HG03175 (cell line): Measurements from ENCODE around the gene NAT8.
"Not testable (repeated sequence)": the region's sequence is repeated elsewhere in the genome, so short reads cannot be mapped to it uniquely, and the experiment has no call there.

ENCODE experiments used
- ATAC-seq: cut with Tn5 transposase; IDR thresholded peaks from one replicate; pipeline ENCODE4 v1.9.1; 2021; ENCODE audit warnings: mild to moderate bottlenecking, moderate library complexity; ENCODE audit not compliant: unreplicated experiment

NAT8 gene

GRCh38 chr2:73642338-73643018, at the start of gene NAT8:
NAT8 (minus strand) TSS chr2:73642422; CDS start chr2:73641628, 794 bp downstream.
- ATAC-seq, result no peak

- ATAC-seq, result peak; percentile 67
These were observed 48.3 kb upstream of the NAT8 start for GRCh38 chr2:73690372-73691088.

GRCh38 chr2:73688494-73688893, 46.3 kb upstream of the NAT8 start:
- not testable (repeated sequence) for ATAC-seq

GRCh38 chr2:73685764-73686438, 43.7 kb upstream of the NAT8 start:
- ATAC-seq, result no peak

- ATAC-seq, result not testable (repeated sequence)
These were observed 42.7 kb upstream of the NAT8 start for GRCh38 chr2:73684905-73685304.

- ATAC-seq, result not testable (repeated sequence)
These were observed 42.1 kb upstream of the NAT8 start for GRCh38 chr2:73684325-73684724.

- not testable (repeated sequence) for ATAC-seq
These were observed 37.8 kb upstream of the NAT8 start for GRCh38 chr2:73679951-73680571.

GRCh38 chr2:73679237-73679636, 37.0 kb upstream of the NAT8 start:
- ATAC-seq, result not testable (repeated sequence)

- ATAC-seq, result not testable (repeated sequence)
These were observed 35.8 kb upstream of the NAT8 start for GRCh38 chr2:73678008-73678407.

- ATAC-seq, result not testable (repeated sequence)
These were observed 34.0 kb upstream of the NAT8 start for GRCh38 chr2:73676211-73676610.

- peak; percentile 51 for ATAC-seq
These were observed 32.5 kb upstream of the NAT8 start for GRCh38 chr2:73674696-73675157.

- not testable (repeated sequence) for ATAC-seq
These were observed 27.8 kb upstream of the NAT8 start for GRCh38 chr2:73669976-73670375.

GRCh38 chr2:73667239-73667638, 25.0 kb upstream of the NAT8 start:
- ATAC-seq, result not testable (repeated sequence)

- no peak for ATAC-seq
These were observed 12.0 kb upstream of the NAT8 start for GRCh38 chr2:73654175-73654574.

- ATAC-seq, result no peak
These were observed 10.1 kb upstream of the NAT8 start for GRCh38 chr2:73652348-73652747.

- no peak for ATAC-seq
These were observed 9.5 kb upstream of the NAT8 start for GRCh38 chr2:73651591-73652230.

- ATAC-seq, result not testable (repeated sequence)
These were observed 5.5 kb upstream of the NAT8 start for GRCh38 chr2:73647690-73648089.

GRCh38 chr2:73641767-73642062, 507 bp downstream of the NAT8 start:
- ATAC-seq, result no peak

- no peak for ATAC-seq
These were observed 1.1 kb downstream of the NAT8 start for GRCh38 chr2:73640946-73641766.

GRCh38 chr2:73640511-73640911, 1.7 kb downstream of the NAT8 start:
- no peak for ATAC-seq
